GM23338 (cell line): ENCODE data around the gene CCNB1IP1. TPM values are rescaled to one million over a fixed set of nuclear protein-coding genes. Genes with fewer than 3 reads are reported as not detected.

Experiments
- ATAC-seq: fragments of 200-7000 bp; cut with Tn5 transposase; 3 replicates; pipeline ENCODE4 v1.9.1; 2020
- DNase-seq: peaks from one replicate; pipeline ENCODE4 v3.0.0-alpha.2; 2015; ENCODE audit warnings: low spot score
- H2AFZ ChIP-seq: fragments of 200-600 bp; sonication (generic); 2 replicates; pipeline ENCODE4 v1.8.0; 2016; ENCODE audit warnings: antibody characterized with exemption, mild to moderate bottlenecking, moderate library complexity
- H3F3A ChIP-seq: fragments of 200-600 bp; sonication (generic); replicated peaks from 2 replicates; pipeline ENCODE4 v1.8.0; 2017; ENCODE audit warnings: antibody characterized with exemption, mixed run types, low read depth
- H3K27ac ChIP-seq: fragments of 200-600 bp; sonication (generic); 2 replicates; pipeline ENCODE4 v1.6.1; 2016; ENCODE audit warnings: low read depth
- H3K27me3 ChIP-seq: fragments of 200-600 bp; sonication (generic); 2 replicates; pipeline ENCODE4 v1.8.0; 2016; ENCODE audit warnings: mild to moderate bottlenecking, mixed run types, moderate library complexity; ENCODE audit not compliant: insufficient read depth
- H3K36me3 ChIP-seq: fragments of 200-600 bp; sonication (generic); 2 replicates; pipeline ENCODE4 v1.8.0; 2016; ENCODE audit warnings: mild to moderate bottlenecking; ENCODE audit not compliant: insufficient read depth
- H3K4me1 ChIP-seq: fragments of 200-600 bp; sonication (generic); 2 replicates; pipeline ENCODE4 v1.8.0; 2016; ENCODE audit warnings: mild to moderate bottlenecking, moderate library complexity; ENCODE audit not compliant: insufficient read depth
- H3K4me2 ChIP-seq: fragments of 200-600 bp; sonication (generic); 2 replicates; pipeline ENCODE4 v1.7.1; 2017; ENCODE audit warnings: mixed run types
- H3K4me3 ChIP-seq: fragments of 200-600 bp; sonication (generic); 2 replicates; pipeline ENCODE4 v1.6.1; 2016; ENCODE audit warnings: mixed run types
- H3K79me2 ChIP-seq: fragments of 200-600 bp; sonication (generic); replicated peaks from 2 replicates; pipeline ENCODE4 v1.8.0; 2017; ENCODE audit warnings: mild to moderate bottlenecking; ENCODE audit not compliant: insufficient read depth
- H3K9me2 ChIP-seq: fragments of 200-600 bp; sonication (generic); 2 replicates; pipeline ENCODE4 v1.8.0; 2017; ENCODE audit not compliant: insufficient read depth
- H4K20me1 ChIP-seq: fragments of 200-600 bp; sonication (generic); replicated peaks from 2 replicates; pipeline ENCODE4 v1.8.0; 2017; ENCODE audit warnings: mild to moderate bottlenecking; ENCODE audit not compliant: insufficient read depth
- H3K27ac Mint-ChIP-seq: 2 replicates; pipeline ENCODE4 v1.8.0; 2020; ENCODE audit warnings: inconsistent platforms, mild to moderate bottlenecking, moderate library complexity, mixed read lengths
- H3K27me3 Mint-ChIP-seq: 3 replicates; pipeline ENCODE4 v1.8.0; 2022; ENCODE audit warnings: low read depth, mild to moderate bottlenecking, moderate library complexity, mixed read lengths, inconsistent platforms; ENCODE audit not compliant: insufficient read depth, poor library complexity
- H3K36me3 Mint-ChIP-seq: 3 replicates; pipeline ENCODE4 v1.8.0; 2021; ENCODE audit warnings: low read depth, mild to moderate bottlenecking, inconsistent platforms, moderate library complexity, mixed read lengths
- H3K4me1 Mint-ChIP-seq: 3 replicates; pipeline ENCODE4 v1.8.0; 2020; ENCODE audit warnings: mild to moderate bottlenecking, inconsistent platforms, mixed read lengths
- H3K4me3 Mint-ChIP-seq: 3 replicates; pipeline ENCODE4 v1.8.0; 2021; ENCODE audit warnings: moderate library complexity, mild to moderate bottlenecking, inconsistent platforms, mixed read lengths
- H3K9me3 Mint-ChIP-seq: 3 replicates; pipeline ENCODE4 v1.8.0; 2020; ENCODE audit warnings: moderate library complexity, mild to moderate bottlenecking, inconsistent platforms, mixed read lengths
- CREB1 ChIP-seq: fragments of 250-450 bp; sonication (Bioruptor Pico); IDR thresholded peaks from 2 replicates; pipeline ENCODE4 v1.5.0; 2020; ENCODE audit warnings: low read depth, mild to moderate bottlenecking, moderate library complexity
- CTCF ChIP-seq, 2 experiments: fragments of 200-600 bp in 1 of 2; sonication (generic) in 1 of 2; conservative IDR thresholded peaks; 2 replicates each; pipeline versions ENCODE4 v1.5.1 to v1.6.1; 2016 to 2017; ENCODE audit warnings: antibody characterized with exemption in 2 of 2, low read depth in 2 of 2, mild to moderate bottlenecking in 2 of 2, moderate library complexity in 1 of 2
- EZH2 ChIP-seq: fragments of 200-600 bp; sonication (generic); IDR thresholded peaks from one replicate; pipeline ENCODE4 v1.8.0; 2017; ENCODE audit warnings: antibody characterized with exemption, mild to moderate bottlenecking, low read depth; ENCODE audit not compliant: unreplicated experiment
- EZH2phosphoT487 ChIP-seq: fragments of 200-600 bp; sonication (generic); IDR thresholded peaks from one replicate; pipeline ENCODE4 v1.8.1; 2018; ENCODE audit warnings: antibody characterized with exemption; ENCODE audit not compliant: unreplicated experiment
- JUNB ChIP-seq: IDR thresholded peaks from one replicate; pipeline ENCODE4 v1.6.1; 2016; ENCODE audit warnings: antibody characterized with exemption; ENCODE audit not compliant: unreplicated experiment
- REST ChIP-seq: IDR thresholded peaks from one replicate; pipeline ENCODE4 v1.6.1; 2018; ENCODE audit warnings: antibody characterized with exemption; ENCODE audit not compliant: unreplicated experiment
- STAT1 ChIP-seq: IDR thresholded peaks from one replicate; pipeline ENCODE4 v1.6.1; 2016; ENCODE audit warnings: antibody characterized with exemption; ENCODE audit not compliant: unreplicated experiment
- ZNF462 ChIP-seq: fragments of 250-450 bp; sonication (Bioruptor Pico); IDR thresholded peaks from 2 replicates; pipeline ENCODE4 v1.5.0; 2020; ENCODE audit warnings: mild to moderate bottlenecking, moderate library complexity
- polyA plus RNA-seq: library from polyadenylated mRNA; unstranded; fragments of >200 nt; fragmentation: Nextera tagmentation; extraction: Ambion mirVana; gene quantifications from 2 replicates; pipeline ENCODE4 v1.2.1, GENCODE V29; 2016
- total RNA-seq: library from RNA; depleted of rRNA; stranded (reverse); fragments of >200 nt; shearing (Covaris generic); gene quantifications from 2 replicates; pipeline ENCODE4 v1.2.3, GENCODE V29; 2014
- TF ChIP-seq, protein P1 (sequence below): IDR thresholded peaks from 2 replicates; pipeline ENCODE4 v1.6.1; 2016; ENCODE audit warnings: antibody characterized with exemption

The CCNB1IP1 gene
- total and polyA plus RNA-seq, 2 experiments from 2014 or later, result 108 to 254 TPM

- Histone ChIP-seq H4K20me1 (no peaks in the 10 kb centered on the region), H3K27ac (no peak overlapping the region), H3K4me2 (no peak overlapping the region), H3K4me1 (no peaks in the 10 kb centered on the region), H3K36me3 (peaks cover 9% of the 10 kb centered on the region; the same call in 1 of the 2 replicates), H3K27me3 (no peaks in the 10 kb centered on the region), H3K4me3 (no peak overlapping the region), H3F3A (no peaks in the 10 kb centered on the region), H3K9me2 (no peaks in the 10 kb centered on the region), H2AFZ (no peak overlapping the region), H3K79me2 (no peaks in the 10 kb centered on the region)
- TF ChIP-seq EZH2 (no peak), CREB1 (CRISPR knock-in tag) (no peak), EZH2phosphoT487 (no peak)
- TF ChIP-seq, protein P1, sequence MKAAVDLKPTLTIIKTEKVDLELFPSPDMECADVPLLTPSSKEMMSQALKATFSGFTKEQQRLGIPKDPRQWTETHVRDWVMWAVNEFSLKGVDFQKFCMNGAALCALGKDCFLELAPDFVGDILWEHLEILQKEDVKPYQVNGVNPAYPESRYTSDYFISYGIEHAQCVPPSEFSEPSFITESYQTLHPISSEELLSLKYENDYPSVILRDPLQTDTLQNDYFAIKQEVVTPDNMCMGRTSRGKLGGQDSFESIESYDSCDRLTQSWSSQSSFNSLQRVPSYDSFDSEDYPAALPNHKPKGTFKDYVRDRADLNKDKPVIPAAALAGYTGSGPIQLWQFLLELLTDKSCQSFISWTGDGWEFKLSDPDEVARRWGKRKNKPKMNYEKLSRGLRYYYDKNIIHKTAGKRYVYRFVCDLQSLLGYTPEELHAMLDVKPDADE, result no peak
- Mint-ChIP-seq H3K4me3 (no peak overlapping the region), H3K4me1 (no peaks in the 10 kb centered on the region), H3K27me3 (peaks cover 12% of the 10 kb centered on the region), H3K27ac (no peak overlapping the region), H3K9me3 (no peaks in the 10 kb centered on the region; the same call in 2 of the 3 replicates), H3K36me3 (peaks cover 45% of the 10 kb centered on the region)
- ATAC-seq, result no peak
- DNase-seq, result no peak
These were observed 46.7 kb upstream of the CCNB1IP1 start for GRCh38 chr14:20379743-20380142.

- H3K27me3 ChIP-seq, result no peaks in the 10 kb centered on the region
- no peak for TF ChIP-seq CTCF (conservative IDR thresholded peaks at IDR 0.05; ENCODE audit: low read depth in 2 of 2)
- TF ChIP-seq CREB1 (CRISPR knock-in tag), result no peak
- no peak for TF ChIP-seq REST
- TF ChIP-seq STAT1, result no peak
- TF ChIP-seq ZNF462, result no peak
- no peak for TF ChIP-seq EZH2phosphoT487
- no peak for TF ChIP-seq JUNB
- Mint-ChIP-seq H3K27ac (no peak overlapping the region), H3K36me3 (peaks cover 48% of the 10 kb centered on the region), H3K9me3 (no peaks in the 10 kb centered on the region; the same call in 2 of the 3 replicates), H3K4me3 (no peak overlapping the region), H3K27me3 (peaks cover 6% of the 10 kb centered on the region), H3K4me1 (no peaks in the 10 kb centered on the region)
- H3F3A ChIP-seq, result no peaks in the 10 kb centered on the region
- no peak overlapping the region for H3K4me2 ChIP-seq
- no peaks in the 10 kb centered on the region; the same call in 1 of the 2 replicates for H4K20me1 ChIP-seq
- DNase-seq (no peak), ATAC-seq (no peak)
- no peaks in the 10 kb centered on the region for H3K79me2 ChIP-seq
- no peak overlapping the region for H2AFZ ChIP-seq
- H3K4me3 ChIP-seq, result no peak overlapping the region
- peaks cover 11% of the 10 kb centered on the region; the same call in 1 of the 2 replicates for H3K36me3 ChIP-seq
- H3K27ac ChIP-seq, result no peak overlapping the region
- H3K9me2 ChIP-seq, result no peaks in the 10 kb centered on the region
- H3K4me1 ChIP-seq, result no peaks in the 10 kb centered on the region
These were observed 44.1 kb upstream of the CCNB1IP1 start for GRCh38 chr14:20377171-20377570.
